ENCODE results near the gene ACOT12. TPM values are rescaled to one million over a fixed set of nuclear protein-coding genes. Genes with fewer than 3 reads are reported as not detected.
A peak's percentile ranks its signal among the peaks of the same experiment; 100 is the strongest.

ACOT12 gene
- total RNA-seq, 1 experiment from 2014 or later: not detected

- Mint-ChIP-seq H3K4me3 (no peak overlapping the region), H3K9me3 (no peaks in the 10 kb centered on the region), H3K36me3 (no peaks in the 10 kb centered on the region), H3K27ac (no peak overlapping the region; the same call in 1 of the 2 replicates), H3K4me1 (peaks cover 11% of the 10 kb centered on the region), H3K27me3 (ENCODE audit: low read depth) (no peaks in the 10 kb centered on the region)
- TF ChIP-seq TCF7 (CRISPR knock-in tag; IDR thresholded peaks at IDR 0.05; ENCODE audit: low read depth): no peak
- TF ChIP-seq E2F4 (CRISPR knock-in tag; IDR thresholded peaks at IDR 0.05; ENCODE audit: borderline replicate concordance, low read depth): no peak
- no peak for TF ChIP-seq TEAD1 (CRISPR knock-in tag; IDR thresholded peaks at IDR 0.05)
- no peak for TF ChIP-seq GRHL2 (CRISPR knock-in tag; IDR thresholded peaks at IDR 0.05; ENCODE audit: insufficient replicate concordance, severe bottlenecking)
- no peak for TF ChIP-seq ZBTB21 (CRISPR knock-in tag; IDR thresholded peaks at IDR 0.05; ENCODE audit: borderline replicate concordance)
- TF ChIP-seq NR2C2 (CRISPR knock-in tag; IDR thresholded peaks at IDR 0.05): no peak
- TF ChIP-seq NR3C1 (CRISPR knock-in tag; conservative IDR thresholded peaks at IDR 0.05; ENCODE audit: low read depth): no peak
- no peak for TF ChIP-seq SOX15 (CRISPR knock-in tag; IDR thresholded peaks at IDR 0.05)
- no peak for TF ChIP-seq FOXK1 (CRISPR knock-in tag; IDR thresholded peaks at IDR 0.05)
- TF ChIP-seq ETV6 (CRISPR knock-in tag; IDR thresholded peaks at IDR 0.05): no peak
- TF ChIP-seq USF1 (CRISPR knock-in tag; IDR thresholded peaks at IDR 0.05): no peak
- no peak for TF ChIP-seq HMGA2 (CRISPR knock-in tag; IDR thresholded peaks at IDR 0.05)
- no peak for TF ChIP-seq MLX (CRISPR knock-in tag; IDR thresholded peaks at IDR 0.05)
- TF ChIP-seq CREB1 (CRISPR knock-in tag; IDR thresholded peaks at IDR 0.05): no peak
- POLR2A ChIA-PET: no interaction called here
- ATAC-seq (no peak), DNase-seq (ENCODE audit: low spot score) (no peak)
- CTCF ChIA-PET: interaction anchor here (0.6 to 3.2 kb wide), 10 partner anchors 21 to 831 kb away, joined by 3 to 15 read pairs (median 3); no protein-coding TSS in a partner anchor
Measured at GRCh38 chr5:81426359-81427030, 32.6 kb upstream of the ACOT12 start.

- no peak for DNase-seq (ENCODE audit: low spot score)
- ChIA-PET POLR2A (no interaction called here), CTCF (interaction anchor here (0.7 to 3.2 kb wide), 12 partner anchors 24 to 832 kb away, joined by 3 to 15 read pairs (median 3); no protein-coding TSS in a partner anchor)
- H3K27ac Mint-ChIP-seq: no peak overlapping the region
- H3K4me3 Mint-ChIP-seq: no peak overlapping the region
- H3K9me3 Mint-ChIP-seq: no peaks in the 10 kb centered on the region
- H3K36me3 Mint-ChIP-seq: no peaks in the 10 kb centered on the region
- H3K27me3 Mint-ChIP-seq (ENCODE audit: low read depth): no peaks in the 10 kb centered on the region
- H3K4me1 Mint-ChIP-seq: peaks cover 11% of the 10 kb centered on the region
- TF ChIP-seq ATF6 (CRISPR knock-in tag; IDR thresholded peaks at IDR 0.05): no peak
- TF ChIP-seq CTCF (IDR thresholded peaks at IDR 0.05): peak; percentile 68
- ATAC-seq: no peak
Measured at GRCh38 chr5:81425569-81425968, 31.6 kb upstream of the ACOT12 start.
